GM20431 (cell line): ENCODE measurements around the gene ICA1.

ENCODE experiments used
- in situ Hi-C: fragments of 300-500 bp; cut with MseI, MboI; formaldehyde crosslinking; loops from one replicate; pipeline ENCODE4 v1.15.0; 2020; ENCODE audit warnings: low sequenced_read_pairs; ENCODE audit not compliant: unreplicated experiment

ICA1 gene

GRCh38 chr7:8143151-8143874 lies 118.7 kb downstream of the ICA1 start:
- in situ Hi-C loops, result no loop called here

- in situ Hi-C loops, result no loop called here
These were observed 119.5 kb downstream of the ICA1 start for GRCh38 chr7:8142477-8142876.

GRCh38 chr7:8141070-8141469 lies 120.9 kb downstream of the ICA1 start:
- in situ Hi-C loops, result no loop called here

DNA sequence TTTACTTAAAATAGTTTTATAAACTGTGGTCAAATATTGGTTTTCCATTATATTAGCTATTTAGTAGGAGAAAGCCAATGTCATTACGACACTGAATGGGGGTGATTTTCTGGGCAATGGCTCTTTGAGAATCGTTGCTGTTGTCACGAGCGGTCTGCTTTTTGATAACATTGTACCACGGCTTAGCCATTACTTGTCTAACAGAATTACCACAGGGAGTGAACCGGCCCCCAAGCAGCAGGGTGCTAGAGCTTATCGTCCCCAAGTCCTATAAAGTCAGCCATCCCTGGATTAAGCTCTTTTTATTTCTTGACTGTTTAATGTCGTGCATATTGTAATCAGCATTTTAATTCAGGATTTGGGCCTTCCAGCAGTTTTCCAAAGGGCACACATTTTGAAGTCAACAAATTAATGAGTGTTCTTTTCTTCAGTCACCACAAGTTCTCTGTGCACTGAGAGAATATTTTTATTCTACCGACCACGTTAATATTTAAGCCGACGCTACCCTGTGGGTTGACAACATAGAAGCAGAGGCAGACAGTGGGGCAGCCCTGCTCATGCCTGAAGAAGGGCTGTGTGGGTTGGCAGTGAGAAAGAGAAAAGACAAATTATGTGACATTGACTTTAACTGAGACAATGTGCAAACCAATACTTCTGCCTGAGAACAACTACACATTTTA lies 125.8 kb downstream of the ICA1 start:
- in situ Hi-C loops, result no loop called here

GRCh38 chr7:8135417-8135816 lies 126.5 kb downstream of the ICA1 start:
- in situ Hi-C loops, result no loop called here

- in situ Hi-C loops, result no loop called here
These were observed 127.8 kb downstream of the ICA1 start for GRCh38 chr7:8134089-8134733.

DNA sequence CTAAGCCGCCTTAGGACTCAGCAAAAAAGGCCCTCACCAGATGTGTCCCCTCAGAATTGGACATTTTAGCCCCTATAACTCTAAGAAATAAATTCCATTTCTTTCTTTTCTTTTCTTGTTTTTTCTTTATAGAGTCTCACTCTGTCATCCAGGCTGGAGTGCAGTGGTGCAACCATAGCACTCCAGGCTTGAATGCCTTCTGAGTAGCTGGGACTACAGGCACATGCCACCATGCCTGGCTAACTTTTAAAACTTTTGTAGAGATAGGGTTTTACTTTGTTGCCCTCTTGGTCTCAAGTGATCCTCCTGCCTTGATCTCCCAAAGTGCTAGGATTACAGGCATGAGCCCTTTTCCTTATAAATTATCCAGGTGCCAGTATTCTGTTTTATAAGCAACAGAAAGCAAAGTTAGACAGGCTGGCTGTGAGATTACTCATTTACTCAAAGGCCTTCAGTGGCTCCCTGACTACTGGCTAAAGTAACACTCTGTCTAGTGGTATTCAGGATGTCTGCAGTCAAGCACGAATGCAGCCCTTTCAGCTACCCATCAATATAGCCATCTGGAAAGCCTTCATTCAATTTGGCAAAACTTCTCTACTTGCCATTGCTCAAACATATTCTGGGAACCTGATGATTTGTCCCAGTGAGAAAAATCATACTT lies 128.6 kb downstream of the ICA1 start:
- in situ Hi-C loops, result no loop called here

GRCh38 chr7:8131694-8132605 lies 130.0 kb downstream of the ICA1 start:
- in situ Hi-C loops, result no loop called here

DNA sequence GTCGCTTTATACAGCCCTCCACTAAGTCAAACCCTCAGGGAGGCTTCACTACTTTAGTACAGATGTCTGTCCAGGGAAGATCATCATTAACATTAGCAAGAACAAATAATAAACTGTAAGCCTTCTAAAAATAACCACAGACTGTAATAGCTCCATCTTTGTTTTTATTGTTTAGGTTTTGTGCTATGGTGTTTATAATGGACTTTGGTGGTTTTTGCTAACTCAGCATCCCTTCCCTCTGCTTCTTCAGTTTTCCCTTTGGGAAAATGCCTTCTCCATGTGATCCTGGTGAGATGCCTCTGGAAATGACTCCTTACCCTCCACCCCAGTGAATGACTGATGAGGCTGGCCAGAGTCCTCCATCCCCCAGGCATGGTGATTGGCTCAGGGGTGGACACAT lies 131.3 kb downstream of the ICA1 start:
- in situ Hi-C loops, result no loop called here

DNA sequence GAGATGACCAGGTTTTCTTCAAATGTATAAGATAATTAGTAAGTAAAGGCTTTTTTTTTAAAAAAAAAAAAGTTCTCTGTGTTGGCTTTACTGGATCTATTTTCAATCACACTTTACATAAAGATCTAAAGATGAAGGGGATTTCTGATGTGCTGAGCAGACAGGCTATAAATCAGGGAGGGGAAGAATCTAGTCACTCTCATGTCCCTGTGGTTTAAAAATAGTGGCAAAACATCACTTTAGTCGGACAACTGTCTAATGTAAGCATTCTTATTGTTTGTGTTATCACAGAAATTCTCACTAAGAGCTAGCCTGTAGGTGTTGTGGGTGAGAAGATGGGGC lies 132.7 kb downstream of the ICA1 start:
- in situ Hi-C loops, result no loop called here

GRCh38 chr7:8128449-8129317 lies 133.3 kb downstream of the ICA1 start:
- in situ Hi-C loops, result no loop called here

- in situ Hi-C loops, result no loop called here
These were observed 135.3 kb downstream of the ICA1 start for GRCh38 chr7:8126601-8127167.

- in situ Hi-C loops, result no loop called here
These were observed 136.1 kb downstream of the ICA1 start for GRCh38 chr7:8125680-8126444.

GRCh38 chr7:8121243-8121642 lies 140.7 kb downstream of the ICA1 start:
- in situ Hi-C loops, result no loop called here

DNA sequence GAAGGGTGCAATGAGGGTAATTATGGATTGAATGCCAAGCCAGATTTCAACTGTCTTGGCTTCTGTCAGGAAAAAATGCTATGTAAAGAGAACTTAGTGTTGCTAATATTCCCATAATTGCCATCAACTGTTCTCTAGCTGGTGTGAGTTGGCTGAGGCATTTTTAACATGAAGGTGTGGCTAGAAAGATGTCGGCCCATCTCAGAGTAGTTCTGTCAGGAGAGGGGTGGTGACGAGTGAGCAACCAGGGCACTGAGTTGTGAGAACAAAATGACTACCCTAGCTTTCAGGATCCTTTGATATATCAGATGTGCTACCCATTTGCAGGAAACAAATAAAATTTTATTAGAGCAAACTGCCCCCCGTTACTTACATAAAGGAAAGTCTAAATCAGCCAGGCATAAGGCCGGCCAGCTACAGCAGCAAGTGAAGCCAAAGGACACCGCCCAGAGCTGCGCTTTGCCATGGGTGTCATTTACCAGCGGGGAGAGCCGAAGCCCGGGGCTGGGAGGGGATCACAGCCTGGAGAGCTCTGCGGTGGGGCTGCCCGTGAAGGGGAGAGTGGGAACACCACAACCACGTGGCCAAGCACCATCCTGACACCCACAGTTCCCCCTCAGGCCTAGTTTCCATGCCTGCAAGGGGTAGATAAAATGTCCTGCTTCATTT lies 141.4 kb downstream of the ICA1 start:
- in situ Hi-C loops, result no loop called here

DNA sequence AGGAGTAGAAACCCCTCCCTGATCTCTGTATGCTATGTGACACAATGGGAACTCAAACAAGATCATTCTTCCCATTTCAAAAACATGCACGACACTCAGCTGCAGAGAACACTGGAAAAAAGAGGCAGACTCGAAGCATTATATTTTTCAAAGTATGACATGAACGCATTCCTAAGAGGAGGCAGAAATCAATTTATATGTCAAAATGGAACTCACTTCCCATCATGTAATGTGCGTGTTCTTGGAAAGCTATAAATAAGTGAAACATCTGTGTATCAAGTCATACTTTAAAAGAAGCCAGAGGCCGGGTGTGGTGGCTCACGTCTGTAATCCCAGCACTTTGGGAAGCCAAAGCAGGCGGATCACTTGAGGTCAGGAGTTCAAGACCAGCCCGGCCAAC lies 142.7 kb downstream of the ICA1 start:
- in situ Hi-C loops, result no loop called here

GRCh38 chr7:8117195-8117594 lies 144.8 kb downstream of the ICA1 start:
- in situ Hi-C loops, result no loop called here
